Stomach smooth muscle (tissue), 2 donors: Measurements from ENCODE around the gene ZMYND11.

Experiments
- H3K27ac ChIP-seq: one replicate; pipeline ENCODE4 v1.7.0; 2013; ENCODE audit warnings: mild to moderate bottlenecking, low read length, inconsistent platforms
- H3K27me3 ChIP-seq, 2 donors: one replicate each; pipeline ENCODE4 v1.7.0; 2013; ENCODE audit warnings: low read length in 2 of 2; ENCODE audit not compliant: insufficient read depth in 2 of 2, control insufficient read depth in 1 of 2
- H3K36me3 ChIP-seq, 2 donors: one replicate each; pipeline ENCODE4 v1.7.0; 2013; ENCODE audit warnings: low read length in 2 of 2; ENCODE audit not compliant: control insufficient read depth in 2 of 2, insufficient read depth in 2 of 2
- H3K4me1 ChIP-seq: one replicate; pipeline ENCODE4 v1.7.0; 2013; ENCODE audit warnings: low read length; ENCODE audit not compliant: control insufficient read depth, insufficient read depth
- H3K4me3 ChIP-seq, 2 donors: one replicate each; pipeline ENCODE4 v1.7.0; 2013; ENCODE audit warnings: low read length in 2 of 2
- H3K9ac ChIP-seq, 2 donors: one replicate each; pipeline ENCODE4 v1.7.0; 2013; ENCODE audit warnings: low read length in 2 of 2, mild to moderate bottlenecking in 1 of 2
- H3K9me3 ChIP-seq, 2 donors: one replicate each; pipeline ENCODE4 v1.7.0; 2013; ENCODE audit warnings: low read length in 2 of 2; ENCODE audit not compliant: control insufficient read depth in 2 of 2
- donor health status: healthy.
- donor health status: Pancreatic carcinoma.

ZMYND11 gene

DNA sequence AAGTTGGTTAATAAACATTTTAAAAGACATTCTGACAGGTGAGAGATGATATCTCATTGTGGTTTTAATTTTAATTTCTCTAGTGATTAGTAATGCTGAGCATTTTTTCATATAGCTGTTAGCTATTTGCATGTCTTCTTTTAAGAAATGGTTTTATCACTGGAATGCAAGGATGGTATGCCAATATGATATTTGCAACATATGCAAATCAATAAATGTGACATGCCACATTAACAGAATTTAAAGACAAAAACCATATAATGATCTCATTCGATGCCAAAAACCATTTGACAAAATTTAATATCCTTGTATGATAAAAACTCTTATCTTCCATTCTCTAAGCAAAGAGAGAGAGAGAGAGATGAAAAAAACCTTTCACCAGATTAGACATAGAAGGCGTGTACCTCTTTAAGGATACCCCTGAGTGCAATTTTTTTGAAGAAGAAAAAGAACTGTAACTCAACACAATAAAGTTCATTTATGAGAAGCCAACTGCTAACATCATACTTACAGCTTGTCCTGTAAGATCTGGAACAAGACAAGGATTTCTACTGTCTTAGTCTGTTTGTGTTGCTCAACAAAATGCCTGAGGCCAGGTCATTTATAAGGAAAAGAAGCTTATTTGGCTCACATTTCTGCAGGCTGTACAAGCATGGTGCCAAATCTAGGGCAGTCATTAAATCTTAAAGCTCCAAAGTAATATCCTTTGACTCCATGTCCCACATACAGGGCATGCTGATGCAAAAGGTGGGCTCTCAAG, 39.7 kb upstream of the ZMYND11 start:
- Histone ChIP-seq H3K27me3 (peaks cover 0 to 2% of the 10 kb centered on the region in 2 donors), H3K4me1 (no peaks in the 10 kb centered on the region), H3K4me3 (no peak overlapping the region), H3K27ac (no peak overlapping the region), H3K36me3 (no peaks in the 10 kb centered on the region), H3K9me3 (peaks cover 5 to 8% of the 10 kb centered on the region in 2 donors), H3K9ac (no peak overlapping the region)

DNA sequence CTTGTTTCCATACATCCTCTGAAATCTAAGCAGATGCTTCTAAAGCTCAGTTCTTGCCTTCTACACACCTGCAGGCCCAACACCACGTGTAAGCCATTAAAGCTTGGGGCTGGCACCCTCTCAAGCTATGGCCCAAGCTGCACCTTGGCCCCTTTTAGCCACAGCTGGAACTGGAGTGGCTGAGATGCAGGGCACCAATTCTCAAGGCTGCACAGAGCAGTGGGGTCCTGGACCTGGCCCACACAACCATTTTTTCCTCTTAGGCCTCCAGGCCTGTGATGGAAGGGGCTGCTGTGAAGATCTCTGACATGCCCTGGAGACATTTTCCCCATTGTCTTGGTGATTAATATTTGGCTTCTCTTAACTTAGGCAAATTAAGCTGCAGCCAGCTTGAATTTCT, 38.8 kb upstream of the ZMYND11 start:
- no peak overlapping the region for H3K4me3 ChIP-seq
- no peaks in the 10 kb centered on the region for H3K4me1 ChIP-seq
- H3K27me3 ChIP-seq: peaks cover 0 to 2% of the 10 kb centered on the region in 2 donors
- H3K27ac ChIP-seq: no peak overlapping the region
- no peak overlapping the region for H3K9ac ChIP-seq
- no peaks in the 10 kb centered on the region for H3K36me3 ChIP-seq
- H3K9me3 ChIP-seq: peaks cover 5 to 8% of the 10 kb centered on the region in 2 donors

DNA sequence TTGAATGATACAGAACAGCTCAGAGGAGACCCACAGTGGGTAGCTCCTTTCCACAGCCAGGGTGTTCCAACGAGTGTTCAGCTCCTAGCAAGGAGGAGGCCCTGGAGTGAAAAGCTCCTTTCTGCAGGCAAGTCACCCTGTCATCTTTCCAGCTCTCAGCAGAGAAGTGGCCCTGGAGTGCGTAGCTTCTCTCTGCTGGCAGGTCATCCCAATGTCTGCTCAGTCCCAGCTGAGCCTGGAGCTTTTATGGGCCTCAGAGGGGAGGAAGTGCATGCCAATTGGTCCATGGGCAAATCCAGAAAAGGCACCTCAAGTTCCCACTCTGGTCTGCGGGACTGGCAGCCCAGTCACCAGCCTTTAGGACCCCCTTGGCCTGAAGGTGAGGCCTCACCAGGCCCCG, 30.8 kb upstream of the ZMYND11 start:
- H3K9ac ChIP-seq: no peak overlapping the region
- no peaks in the 10 kb centered on the region for H3K36me3 ChIP-seq
- no peaks in the 10 kb centered on the region for H3K9me3 ChIP-seq
- H3K27me3 ChIP-seq: no peaks in the 10 kb centered on the region
- no peak overlapping the region for H3K4me3 ChIP-seq
- H3K4me1 ChIP-seq: no peaks in the 10 kb centered on the region
- no peak overlapping the region for H3K27ac ChIP-seq

DNA sequence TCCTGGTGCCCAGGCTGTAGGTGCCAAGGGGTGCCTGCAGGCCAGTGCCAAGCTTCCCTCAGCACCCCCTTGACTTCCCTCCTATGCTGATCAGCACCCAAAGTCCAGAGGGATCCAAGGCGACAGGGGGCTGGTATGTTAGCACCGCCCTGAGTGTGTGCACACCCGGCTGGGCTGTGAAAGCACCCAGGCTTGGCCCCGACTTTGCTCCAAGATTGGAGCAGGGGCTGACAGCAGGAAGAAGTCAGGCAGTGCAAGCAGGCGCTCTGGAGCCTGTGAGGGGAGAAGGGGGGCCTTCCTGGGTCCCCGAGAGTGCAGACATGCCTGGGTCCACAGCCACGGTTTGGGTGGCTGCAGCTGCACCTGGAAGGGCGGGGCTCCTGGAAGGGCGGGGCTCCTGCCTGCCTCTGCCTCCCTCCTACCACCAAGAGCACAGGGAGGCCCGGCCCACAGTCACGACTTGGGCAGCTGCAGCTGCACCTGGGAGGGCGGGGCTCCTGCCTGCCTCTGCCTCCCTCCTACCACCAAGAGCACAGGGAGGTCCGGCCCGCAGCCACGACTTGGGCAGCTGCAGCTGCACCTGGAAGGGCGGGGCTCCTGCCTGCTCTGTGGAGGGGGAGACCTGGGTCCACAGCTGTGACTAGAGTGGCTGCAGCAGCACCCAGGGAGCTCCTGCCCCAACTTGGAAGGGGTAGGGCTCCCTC, 30.2 kb upstream of the ZMYND11 start:
- Histone ChIP-seq H3K9me3 (no peaks in the 10 kb centered on the region), H3K27me3 (no peaks in the 10 kb centered on the region), H3K9ac (no peak overlapping the region), H3K27ac (no peak overlapping the region), H3K36me3 (no peaks in the 10 kb centered on the region), H3K4me3 (no peak overlapping the region), H3K4me1 (no peaks in the 10 kb centered on the region)

DNA sequence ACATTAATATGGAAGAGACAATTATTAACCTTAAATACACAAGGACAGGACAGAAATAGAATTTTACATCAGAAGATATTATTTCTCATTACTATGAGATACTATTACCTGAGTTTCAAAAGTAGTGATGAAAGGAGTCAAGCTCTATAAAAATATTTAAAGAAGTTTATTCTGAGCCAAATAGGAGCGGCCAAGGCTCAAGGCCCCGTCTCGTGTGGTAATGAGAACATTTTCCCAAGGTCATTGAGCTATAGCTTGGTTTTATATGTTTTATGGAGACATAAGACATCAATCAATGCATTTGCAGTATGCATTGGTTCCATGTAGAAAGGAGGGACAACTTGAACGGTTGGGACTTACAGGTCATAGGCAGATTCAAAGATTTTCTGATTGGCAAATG, 29.4 kb upstream of the ZMYND11 start:
- no peak overlapping the region for H3K27ac ChIP-seq

DNA sequence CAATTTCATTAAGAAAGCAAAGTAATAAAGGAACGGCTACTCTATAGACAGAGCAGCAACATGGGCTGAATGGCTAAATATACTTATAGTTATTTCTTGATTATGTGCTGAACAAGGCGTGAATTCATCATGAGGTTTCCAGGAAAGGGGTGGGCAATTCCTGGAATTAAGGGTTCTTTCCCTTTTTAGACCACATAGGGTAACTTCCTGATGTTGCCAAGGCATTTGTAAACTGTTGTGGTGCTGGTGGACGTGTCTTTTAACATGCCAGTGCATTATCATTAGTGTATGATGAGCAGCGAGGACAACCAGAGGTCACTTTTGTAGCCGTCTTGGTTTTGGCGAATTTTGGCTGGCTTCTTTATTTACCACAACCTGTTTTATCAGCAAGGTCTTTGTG, 28.5 kb upstream of the ZMYND11 start:
- Histone ChIP-seq H3K27me3 (no peaks in the 10 kb centered on the region), H3K9me3 (no peaks in the 10 kb centered on the region), H3K27ac (no peak overlapping the region), H3K4me1 (no peaks in the 10 kb centered on the region), H3K4me3 (no peak overlapping the region), H3K36me3 (no peaks in the 10 kb centered on the region), H3K9ac (no peak overlapping the region)

More for the DNA sequence above, 29.4 kb upstream of the ZMYND11 start:
- Histone ChIP-seq H3K9me3 (no peaks in the 10 kb centered on the region), H3K4me3 (no peak overlapping the region), H3K27me3 (no peaks in the 10 kb centered on the region), H3K9ac (no peak overlapping the region), H3K36me3 (no peaks in the 10 kb centered on the region), H3K4me1 (no peaks in the 10 kb centered on the region)

DNA sequence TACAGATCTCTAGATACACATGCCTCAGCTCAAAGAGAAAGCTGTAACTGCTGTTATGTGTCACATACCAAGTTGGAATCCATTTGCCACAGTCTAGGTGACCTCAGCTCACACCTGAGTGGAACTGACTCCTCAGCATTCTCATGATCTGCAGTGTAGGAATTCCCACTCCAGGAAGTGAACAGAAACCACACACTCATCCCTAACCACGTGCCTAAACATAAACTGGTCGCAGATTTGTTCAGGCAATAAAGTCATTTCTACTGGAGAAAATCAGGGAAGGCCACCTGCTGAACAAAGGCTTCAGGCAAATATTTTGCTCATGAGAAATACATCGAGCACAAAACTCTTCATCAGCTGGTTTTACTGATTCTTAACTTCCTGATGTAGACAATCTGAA, 23.0 kb upstream of the ZMYND11 start:
- Histone ChIP-seq H3K9me3 (no peaks in the 10 kb centered on the region), H3K36me3 (no peaks in the 10 kb centered on the region), H3K4me1 (no peaks in the 10 kb centered on the region), H3K4me3 (no peak overlapping the region), H3K9ac (no peak overlapping the region), H3K27me3 (no peaks in the 10 kb centered on the region), H3K27ac (no peak overlapping the region)

DNA sequence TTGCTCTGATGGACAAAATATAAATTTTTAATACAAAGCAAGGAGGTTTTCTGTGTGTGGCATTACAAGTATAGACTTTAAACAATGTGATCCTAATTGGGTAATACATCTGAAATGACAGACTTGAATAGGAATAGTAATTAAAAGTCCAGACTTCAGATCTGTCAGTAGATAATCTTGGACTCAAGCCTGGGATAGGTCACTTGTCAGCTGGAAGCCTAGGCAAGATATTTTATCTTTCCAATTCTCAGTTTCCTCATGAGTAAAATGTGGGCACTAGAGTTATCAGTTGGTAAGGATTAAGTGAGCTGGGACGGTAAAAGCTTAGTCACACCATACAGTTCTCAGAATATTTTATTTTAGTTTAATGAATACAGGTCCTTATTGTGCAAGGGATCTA, 10.4 kb upstream of the ZMYND11 start:
- H3K4me1 ChIP-seq: peaks cover 2% of the 10 kb centered on the region
- H3K27me3 ChIP-seq: no peaks in the 10 kb centered on the region
- no peak overlapping the region for H3K27ac ChIP-seq
- H3K9me3 ChIP-seq: no peaks in the 10 kb centered on the region
- no peak overlapping the region for H3K9ac ChIP-seq
- H3K36me3 ChIP-seq: no peaks in the 10 kb centered on the region
- no peak overlapping the region for H3K4me3 ChIP-seq

DNA sequence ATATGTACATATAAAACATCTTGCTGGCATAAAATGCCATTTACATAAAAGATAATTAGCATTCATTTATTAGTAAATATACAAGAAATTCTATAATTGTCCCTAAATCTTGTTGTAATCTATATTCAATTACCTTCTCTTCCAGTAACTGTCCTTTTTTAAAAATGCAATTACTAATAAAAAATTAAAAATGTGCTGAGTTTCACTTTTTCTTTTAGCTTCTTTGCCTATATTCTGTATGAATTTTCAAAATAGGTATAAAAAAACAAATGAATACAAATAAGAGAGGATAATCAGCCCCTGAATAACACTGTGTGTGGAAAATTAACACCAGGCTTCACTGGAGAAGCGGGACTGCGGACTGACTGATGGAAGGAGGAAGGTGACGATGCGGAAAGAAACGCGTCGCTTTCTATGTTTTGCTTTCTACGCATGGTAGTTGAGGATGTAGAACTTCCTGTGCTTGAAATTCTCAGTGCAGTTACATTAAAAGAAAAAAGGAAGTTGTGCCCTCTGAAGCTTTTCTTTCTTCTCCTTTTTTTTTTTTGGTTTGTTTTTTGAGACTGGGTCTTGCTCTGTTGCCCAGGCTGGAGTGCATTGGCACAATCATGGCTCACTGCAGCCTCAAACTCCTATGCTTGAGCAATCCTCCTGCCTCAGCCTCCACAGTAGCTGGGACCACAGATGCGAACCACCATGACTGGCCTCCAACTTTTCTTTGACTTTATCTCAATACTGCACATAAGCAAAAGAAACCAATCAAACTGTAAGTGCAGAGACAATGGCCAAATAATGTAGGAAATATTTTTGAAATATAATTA, 7.4 kb upstream of the ZMYND11 start:
- H3K4me3 ChIP-seq: no peak overlapping the region
- H3K27ac ChIP-seq: no peak overlapping the region

DNA sequence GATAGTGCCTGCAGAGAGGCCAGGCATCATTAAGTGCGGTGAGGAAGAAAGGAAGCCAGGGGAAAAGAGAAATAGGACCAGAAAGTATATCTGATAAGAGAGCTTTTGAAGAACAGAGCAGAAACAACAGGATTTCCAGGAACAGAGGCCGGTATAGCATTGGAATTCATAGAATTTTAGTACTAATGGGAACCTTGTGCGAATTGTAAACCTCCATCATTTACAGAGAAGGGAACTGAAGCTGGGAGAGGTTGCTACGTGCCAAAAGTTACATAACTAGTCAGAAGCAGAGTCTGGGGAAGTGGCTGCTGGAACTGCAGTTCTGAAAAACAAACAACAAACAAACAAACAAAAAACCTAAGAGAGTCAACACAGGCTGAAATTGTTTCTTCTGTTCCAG, 5.4 kb upstream of the ZMYND11 start:
- Histone ChIP-seq H3K36me3 (no peaks in the 10 kb centered on the region), H3K27ac (no peak overlapping the region), H3K4me3 (no peak overlapping the region), H3K4me1 (peaks cover 15% of the 10 kb centered on the region), H3K9me3 (no peaks in the 10 kb centered on the region), H3K9ac (no peak overlapping the region), H3K27me3 (no peaks in the 10 kb centered on the region)

More for the DNA sequence above, 7.4 kb upstream of the ZMYND11 start:
- H3K36me3 ChIP-seq: no peaks in the 10 kb centered on the region
- no peaks in the 10 kb centered on the region for H3K9me3 ChIP-seq
- no peak overlapping the region for H3K9ac ChIP-seq
- H3K27me3 ChIP-seq: no peaks in the 10 kb centered on the region
- H3K4me1 ChIP-seq: peaks cover 5% of the 10 kb centered on the region
